Prostate gland (tissue), 2 donors: ENCODE data around the gene TBC1D8B. TPM values are rescaled to one million over a fixed set of nuclear protein-coding genes. Genes with fewer than 3 reads are reported as not detected.

Experiments used
- total RNA-seq, 2 donors: library from RNA; depleted of rRNA; stranded (reverse); fragments of >200 nt; gene quantifications; one replicate each; pipeline ENCODE4 v1.1.0, GENCODE V29; 2016

TBC1D8B gene
- total RNA-seq, 2 donors from 2014 or later = 10.0 to 17.4 TPM

Other genes with a start within 250 kb of the TBC1D8B start
- 1 to 10 TPM in 1 of 2 donors, under 1 TPM in 1; 0.96 to 7.9 TPM for gene RADX, start 190.7 kb upstream of the TBC1D8B start, total RNA-seq
- gene RNF128, start 76.0 kb upstream of the TBC1D8B start, total RNA-seq = 10 to 100 TPM in 1 of 2 donors, 1 to 10 TPM in 1; 1.9 to 10.5 TPM
- not detected for gene RIPPLY1, start 100.7 kb downstream of the TBC1D8B start, total RNA-seq
- under 1 TPM in 1 of 2 donors, not detected in 1; 0.28 TPM for gene CLDN2, start 117.7 kb downstream of the TBC1D8B start, total RNA-seq
- 10 to 100 TPM; 20.4 to 36.1 TPM for gene MORC4, start 197.5 kb downstream of the TBC1D8B start, total RNA-seq